ENCODE results near the gene GPRIN1. TPM values are rescaled to one million over a fixed set of nuclear protein-coding genes. Genes with fewer than 3 reads are reported as not detected.

Gene GPRIN1
- total RNA-seq, 1 donor from 2014 or later = not detected

GRCh38 chr5:176570044-176570443 lies 39.9 kb downstream of the GPRIN1 start:
- DNase-seq (ENCODE audit: low spot score in 2 of 2) = no peak
- H3K27ac ChIP-seq = no peak overlapping the region
- TF ChIP-seq, protein P1, sequence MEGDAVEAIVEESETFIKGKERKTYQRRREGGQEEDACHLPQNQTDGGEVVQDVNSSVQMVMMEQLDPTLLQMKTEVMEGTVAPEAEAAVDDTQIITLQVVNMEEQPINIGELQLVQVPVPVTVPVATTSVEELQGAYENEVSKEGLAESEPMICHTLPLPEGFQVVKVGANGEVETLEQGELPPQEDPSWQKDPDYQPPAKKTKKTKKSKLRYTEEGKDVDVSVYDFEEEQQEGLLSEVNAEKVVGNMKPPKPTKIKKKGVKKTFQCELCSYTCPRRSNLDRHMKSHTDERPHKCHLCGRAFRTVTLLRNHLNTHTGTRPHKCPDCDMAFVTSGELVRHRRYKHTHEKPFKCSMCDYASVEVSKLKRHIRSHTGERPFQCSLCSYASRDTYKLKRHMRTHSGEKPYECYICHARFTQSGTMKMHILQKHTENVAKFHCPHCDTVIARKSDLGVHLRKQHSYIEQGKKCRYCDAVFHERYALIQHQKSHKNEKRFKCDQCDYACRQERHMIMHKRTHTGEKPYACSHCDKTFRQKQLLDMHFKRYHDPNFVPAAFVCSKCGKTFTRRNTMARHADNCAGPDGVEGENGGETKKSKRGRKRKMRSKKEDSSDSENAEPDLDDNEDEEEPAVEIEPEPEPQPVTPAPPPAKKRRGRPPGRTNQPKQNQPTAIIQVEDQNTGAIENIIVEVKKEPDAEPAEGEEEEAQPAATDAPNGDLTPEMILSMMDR (IDR thresholded peaks at IDR 0.05) = no peak
- no peaks in the 10 kb centered on the region for H3K9me3 ChIP-seq
- H3K4me3 ChIP-seq = no peak overlapping the region
- H3K27me3 ChIP-seq = no peaks in the 10 kb centered on the region
- H3K4me1 ChIP-seq = no peaks in the 10 kb centered on the region
- no peaks in the 10 kb centered on the region for H3K36me3 ChIP-seq
- intact Hi-C loops (cut with DNase I) = no loop called here

- intact Hi-C loops (cut with DNase I) = no loop called here
- H3K4me3 ChIP-seq = no peak overlapping the region
- no peaks in the 10 kb centered on the region for H3K27me3 ChIP-seq
- no peaks in the 10 kb centered on the region for H3K36me3 ChIP-seq
- DNase-seq (ENCODE audit: low spot score in 2 of 2) = no peak
- H3K9me3 ChIP-seq = no peaks in the 10 kb centered on the region
- TF ChIP-seq, protein P1 (IDR thresholded peaks at IDR 0.05) = no peak
- no peak overlapping the region for H3K27ac ChIP-seq
- H3K4me1 ChIP-seq = no peaks in the 10 kb centered on the region
Observed at GRCh38 chr5:176568657-176569056, 41.3 kb downstream of the GPRIN1 start.

DNA sequence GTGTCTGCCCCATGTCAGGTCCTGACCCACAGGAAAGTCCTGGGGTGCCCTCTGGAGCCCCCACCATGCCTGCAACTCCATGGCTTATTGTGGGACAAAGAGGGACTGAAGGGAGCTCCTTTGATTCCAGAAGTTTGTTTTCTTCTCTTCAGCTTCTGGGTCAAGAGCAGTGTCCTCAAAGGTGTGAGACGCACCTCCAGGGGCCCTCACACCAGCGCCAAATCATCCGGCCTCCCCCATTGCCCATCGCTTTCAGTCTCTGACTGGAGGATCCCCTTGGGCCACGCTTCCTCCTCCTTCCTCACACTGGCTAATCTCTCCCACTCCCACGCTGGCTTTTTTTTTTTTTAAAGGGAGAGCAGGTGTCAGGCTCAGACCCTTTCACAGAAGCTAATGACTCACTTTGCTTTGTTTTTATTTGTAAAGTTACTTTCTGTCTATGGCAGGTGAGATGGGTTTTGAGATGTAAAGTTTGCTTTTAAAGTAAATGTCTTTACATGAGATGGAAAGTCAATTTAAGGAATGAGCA lies 44.1 kb downstream of the GPRIN1 start:
- Histone ChIP-seq H3K27ac (no peak overlapping the region), H3K4me3 (no peak overlapping the region), H3K36me3 (no peaks in the 10 kb centered on the region), H3K9me3 (no peaks in the 10 kb centered on the region), H3K4me1 (no peaks in the 10 kb centered on the region), H3K27me3 (no peaks in the 10 kb centered on the region)
- TF ChIP-seq, protein P1 (IDR thresholded peaks at IDR 0.05) = no peak
- no peak for DNase-seq (ENCODE audit: low spot score in 2 of 2)
- intact Hi-C loops (cut with DNase I) = no loop called here

GRCh38 chr5:176564002-176564401 lies 46.0 kb downstream of the GPRIN1 start:
- Histone ChIP-seq H3K27ac (no peak overlapping the region), H3K4me3 (no peak overlapping the region), H3K27me3 (no peaks in the 10 kb centered on the region), H3K9me3 (no peaks in the 10 kb centered on the region), H3K36me3 (no peaks in the 10 kb centered on the region), H3K4me1 (no peaks in the 10 kb centered on the region)
- intact Hi-C loops (cut with DNase I) = no loop called here
- TF ChIP-seq, protein P1 (IDR thresholded peaks at IDR 0.05) = no peak
- DNase-seq (ENCODE audit: low spot score in 2 of 2) = no peak

DNA sequence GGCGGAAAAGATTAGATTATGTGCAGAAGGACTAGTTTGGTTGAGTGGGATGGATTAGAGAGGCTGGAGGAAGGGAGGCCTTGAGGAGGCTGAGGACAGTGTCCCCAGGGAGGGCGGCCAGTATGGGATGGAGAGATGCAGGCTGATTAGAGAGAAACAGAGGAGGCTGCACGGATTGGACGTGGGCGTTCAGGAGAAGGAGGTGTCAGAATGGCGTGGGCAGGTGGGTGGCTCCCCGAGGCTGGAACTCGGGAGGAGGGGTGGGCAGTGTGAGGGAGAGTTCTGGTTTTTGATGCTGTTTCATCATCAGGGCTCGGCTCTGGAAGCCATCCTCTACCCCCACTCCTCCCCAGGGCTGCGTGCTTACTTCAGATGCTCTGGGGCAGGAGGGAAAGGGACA lies 47.8 kb downstream of the GPRIN1 start:
- intact Hi-C loops (cut with DNase I) = no loop called here
- no peaks in the 10 kb centered on the region for H3K27me3 ChIP-seq

More for the DNA sequence above, 47.8 kb downstream of the GPRIN1 start:
- Histone ChIP-seq H3K4me3 (no peak overlapping the region), H3K27ac (no peak overlapping the region), H3K36me3 (no peaks in the 10 kb centered on the region), H3K4me1 (no peaks in the 10 kb centered on the region), H3K9me3 (no peaks in the 10 kb centered on the region)
- DNase-seq (ENCODE audit: low spot score in 2 of 2) = no peak
- TF ChIP-seq, protein P1 (IDR thresholded peaks at IDR 0.05) = no peak
